GM21825 (cell line): ENCODE results near the gene ROBO2.
"Not testable (repeated sequence)": the region's sequence is repeated elsewhere in the genome, so short reads cannot be mapped to it uniquely, and the experiment has no call there.

Experiments used
- ATAC-seq: cut with Tn5 transposase; IDR thresholded peaks from one replicate; pipeline ENCODE4 v1.9.1; 2021; ENCODE audit warnings: mild to moderate bottlenecking, moderate library complexity; ENCODE audit not compliant: unreplicated experiment

The ROBO2 gene

DNA sequence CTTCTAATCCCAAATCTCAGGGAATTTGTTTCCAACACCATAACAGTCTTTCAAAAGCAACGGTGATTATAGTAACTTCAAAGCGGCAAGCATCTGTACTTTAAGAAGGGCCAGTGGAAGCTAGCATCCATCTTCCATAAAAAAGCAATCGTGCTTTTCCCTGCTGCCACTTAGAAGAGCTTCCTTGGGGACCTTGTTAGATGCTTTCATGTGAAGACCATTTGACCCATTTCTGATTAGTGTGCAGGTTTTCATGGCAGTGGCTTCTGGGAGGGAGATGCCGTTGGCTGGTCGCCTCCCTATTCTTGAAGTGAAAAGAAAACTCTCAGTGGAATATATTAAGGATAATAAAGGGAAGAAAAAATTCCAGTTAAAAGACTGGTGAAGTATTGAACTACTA, 354.1 kb downstream of the ROBO2 start:
- no peak for ATAC-seq

DNA sequence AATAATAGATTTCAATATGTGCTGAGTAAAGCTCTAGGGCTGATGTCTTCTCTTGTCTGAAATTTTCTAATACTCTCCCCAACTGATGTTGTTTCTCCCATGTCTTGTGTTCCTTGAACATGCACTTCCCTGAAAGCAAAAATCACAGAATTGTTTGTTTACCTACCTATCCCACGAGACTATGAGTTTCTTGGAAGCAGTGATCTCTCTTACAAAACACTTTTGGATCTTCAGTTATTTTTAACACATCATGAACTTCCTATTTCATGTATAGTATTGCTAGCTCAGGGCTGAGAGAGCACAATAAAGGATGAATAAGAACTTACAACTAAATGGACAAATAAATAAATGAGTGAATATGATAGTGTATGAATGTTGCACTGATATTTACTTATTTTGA, 365.0 kb downstream of the ROBO2 start:
- no peak for ATAC-seq

DNA sequence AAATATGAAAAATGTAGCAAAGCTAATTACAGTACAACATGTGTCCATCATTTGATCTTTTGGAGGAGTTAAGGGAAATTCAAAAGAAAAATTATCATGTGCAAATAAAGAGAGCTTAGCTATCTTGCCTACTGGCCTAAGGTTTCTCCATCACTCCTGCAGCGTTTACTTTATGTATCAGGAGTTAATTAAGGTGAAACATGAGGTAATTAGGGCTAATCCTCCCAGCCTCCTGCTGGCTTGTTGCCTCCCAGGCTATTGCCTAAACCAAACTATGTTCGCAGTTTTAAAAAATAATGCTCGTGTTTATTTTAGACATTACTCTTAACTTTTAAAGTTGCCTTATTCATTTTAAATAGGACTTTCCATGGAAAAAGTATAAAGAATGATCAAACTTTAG, 367.5 kb downstream of the ROBO2 start:
- no peak for ATAC-seq

DNA sequence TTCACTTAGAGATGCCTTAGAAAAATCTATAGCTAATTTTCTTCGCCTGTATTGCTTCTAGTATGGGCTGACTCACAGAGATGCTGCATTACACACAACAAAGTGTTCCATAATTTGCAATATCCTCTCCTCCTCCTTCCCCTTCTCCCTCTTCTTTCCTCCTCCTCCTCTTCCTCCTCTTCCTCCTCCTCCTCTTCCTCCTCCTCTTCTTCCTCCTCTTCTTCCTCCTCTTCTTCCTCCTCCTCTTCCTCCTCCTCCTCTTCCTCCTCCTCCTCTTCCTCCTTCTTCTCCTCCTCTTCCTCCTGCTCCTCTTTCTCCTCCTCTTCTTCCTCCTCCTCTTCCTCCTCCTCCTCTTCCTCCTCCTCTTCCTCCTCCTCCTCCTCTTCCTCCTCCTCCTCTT, 370.4 kb downstream of the ROBO2 start:
- ATAC-seq, result not testable (repeated sequence)

DNA sequence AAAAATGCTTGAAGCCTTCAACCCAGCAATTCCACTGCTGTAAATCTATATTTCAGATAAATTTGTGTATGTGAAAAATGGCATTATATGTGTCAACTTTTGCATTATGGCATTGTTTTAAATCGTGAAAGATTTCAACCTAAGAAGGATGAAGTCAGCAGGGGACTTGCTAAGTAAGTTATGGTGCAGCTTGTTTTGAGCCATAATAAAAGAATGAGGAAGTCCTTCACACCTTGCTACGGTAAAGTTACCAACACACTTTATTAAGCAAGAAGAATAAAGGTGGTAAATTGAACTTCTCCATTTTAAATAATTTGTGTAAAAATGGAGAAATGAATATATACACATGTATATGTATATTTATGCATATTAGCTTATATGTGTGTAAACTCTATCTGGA, 371.4 kb downstream of the ROBO2 start:
- no peak for ATAC-seq

DNA sequence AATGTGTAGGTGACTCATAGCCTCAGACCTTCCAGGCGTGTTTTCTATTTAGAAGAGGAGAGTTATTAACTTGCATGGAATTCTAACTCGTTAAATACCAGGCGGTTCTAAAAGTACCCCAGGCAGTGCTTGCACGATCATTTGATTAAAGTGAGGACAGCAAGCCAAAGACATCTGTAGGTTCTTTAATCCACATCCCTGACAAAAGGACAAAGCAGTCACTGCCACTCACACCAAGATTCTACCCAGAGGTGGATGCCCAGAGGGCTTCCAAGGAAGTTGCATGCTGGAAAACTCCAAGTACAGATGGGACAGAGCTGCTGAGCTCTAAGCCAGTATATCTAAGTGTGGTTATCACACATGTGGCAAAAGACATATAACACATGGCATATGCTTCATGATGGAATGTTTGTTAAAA, 372.1 kb downstream of the ROBO2 start:
- no peak for ATAC-seq

DNA sequence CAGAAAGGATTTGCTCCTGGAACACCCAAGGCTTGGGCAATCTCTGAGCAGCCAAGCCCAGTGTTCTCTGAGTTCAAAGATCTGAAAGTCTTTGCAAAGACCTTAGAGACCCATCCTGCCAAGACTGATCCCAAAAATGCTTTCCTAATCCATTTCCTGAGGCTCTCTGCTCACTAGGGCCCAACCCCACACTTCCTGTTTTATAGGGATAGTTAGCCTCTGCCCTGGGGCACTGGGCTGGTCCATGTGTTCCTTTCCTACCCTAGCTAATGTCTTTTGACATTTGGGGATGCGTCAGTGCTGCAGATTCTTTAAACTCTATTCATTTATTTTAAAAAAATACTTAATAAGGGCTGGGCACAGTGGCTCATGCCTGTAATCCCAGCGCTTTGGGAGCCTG, 372.7 kb downstream of the ROBO2 start:
- no peak for ATAC-seq

DNA sequence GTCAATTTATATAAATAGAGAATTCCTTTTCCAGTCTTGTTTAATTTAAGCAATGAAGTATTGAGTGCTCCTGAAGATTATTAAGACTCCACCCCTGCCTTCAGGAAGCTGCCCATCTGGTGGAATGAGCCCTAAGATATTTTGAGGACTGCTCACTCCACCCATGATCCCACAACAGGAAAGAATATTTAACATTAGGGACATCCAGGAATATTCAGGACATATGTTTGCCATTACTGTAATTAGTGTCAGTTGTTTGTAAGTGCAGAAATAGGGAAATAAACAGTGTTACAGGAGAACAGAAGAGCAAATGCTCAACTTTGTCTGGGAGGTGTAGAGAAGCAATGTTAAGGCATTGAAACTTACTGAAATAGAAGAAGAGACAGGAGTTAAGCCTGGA, 375.0 kb downstream of the ROBO2 start:
- ATAC-seq, result no peak

DNA sequence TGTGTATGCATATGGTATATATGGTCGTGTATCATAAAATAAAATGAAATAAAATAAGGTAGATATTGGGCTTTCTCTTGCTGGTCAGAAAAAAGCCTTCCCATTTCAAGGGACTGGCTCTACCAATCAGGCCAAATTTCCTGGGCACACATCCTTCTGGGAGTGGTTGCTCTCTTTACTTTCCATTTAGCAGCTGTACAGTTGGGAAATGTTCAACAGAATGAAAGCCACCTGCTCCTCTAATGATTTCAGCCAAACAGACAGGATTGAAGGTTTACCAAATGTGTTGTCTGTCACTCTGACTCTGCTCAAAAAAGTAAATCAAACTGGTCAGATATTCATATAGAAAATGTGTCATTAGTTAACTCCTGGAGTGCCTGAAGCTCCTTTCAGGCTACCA, 380.4 kb downstream of the ROBO2 start:
- ATAC-seq, result no peak

DNA sequence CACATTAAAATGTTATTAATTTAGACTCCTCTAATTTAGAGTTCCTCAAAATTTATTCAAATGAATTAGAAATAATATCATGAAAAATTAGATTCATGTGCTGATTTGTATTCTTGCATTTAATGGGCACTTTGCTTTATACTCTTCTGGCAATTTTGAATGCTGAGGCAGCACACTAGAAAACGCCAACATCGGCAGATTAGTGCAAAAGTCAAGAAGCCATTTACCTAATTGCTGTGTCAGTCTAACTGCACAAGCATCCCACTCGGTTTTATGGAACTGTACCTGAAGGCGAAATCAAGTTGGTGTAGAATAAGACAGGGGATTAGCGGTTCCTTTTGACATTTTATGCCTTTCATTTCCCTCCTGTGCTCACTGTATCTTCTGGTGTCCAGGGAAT, 382.0 kb downstream of the ROBO2 start:
- ATAC-seq, result no peak

DNA sequence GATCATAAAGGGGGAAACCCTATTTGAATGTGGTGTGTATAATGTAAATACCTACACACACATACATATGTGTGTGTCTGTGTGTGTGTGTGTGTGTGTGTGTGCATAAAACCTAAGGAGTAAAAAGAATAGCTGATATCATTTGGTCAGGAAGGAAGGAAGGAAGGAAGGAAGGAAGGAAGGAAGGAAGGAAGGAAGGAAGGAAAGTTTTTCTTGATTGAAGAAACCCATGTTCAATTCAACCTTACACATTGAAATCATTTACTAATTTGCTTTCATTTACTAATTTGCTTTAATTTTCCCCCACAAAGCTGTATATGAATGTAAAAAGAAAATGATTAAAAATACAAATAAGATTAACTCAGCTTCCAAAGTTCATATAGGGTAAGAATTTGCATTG, 386.6 kb downstream of the ROBO2 start:
- ATAC-seq, result no peak

DNA sequence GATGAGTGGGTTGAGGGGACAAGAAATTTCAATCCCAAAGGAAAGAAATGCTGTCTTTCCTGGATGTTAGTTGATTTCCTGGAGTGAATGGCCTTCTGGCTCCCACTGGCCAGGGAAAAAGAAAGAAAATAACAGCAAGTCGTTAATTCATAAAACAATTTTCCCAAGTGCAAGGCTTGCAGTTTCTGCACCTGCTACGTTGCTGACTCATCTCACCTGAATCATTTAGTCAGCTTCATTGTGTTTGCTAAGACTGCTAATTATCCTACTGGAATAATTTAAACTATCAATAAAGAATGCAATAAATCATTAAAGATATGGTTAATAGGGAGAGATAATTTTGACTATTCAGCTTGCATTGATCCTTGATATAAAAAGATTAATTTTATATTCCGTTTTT, 387.6 kb downstream of the ROBO2 start:
- ATAC-seq, result no peak

DNA sequence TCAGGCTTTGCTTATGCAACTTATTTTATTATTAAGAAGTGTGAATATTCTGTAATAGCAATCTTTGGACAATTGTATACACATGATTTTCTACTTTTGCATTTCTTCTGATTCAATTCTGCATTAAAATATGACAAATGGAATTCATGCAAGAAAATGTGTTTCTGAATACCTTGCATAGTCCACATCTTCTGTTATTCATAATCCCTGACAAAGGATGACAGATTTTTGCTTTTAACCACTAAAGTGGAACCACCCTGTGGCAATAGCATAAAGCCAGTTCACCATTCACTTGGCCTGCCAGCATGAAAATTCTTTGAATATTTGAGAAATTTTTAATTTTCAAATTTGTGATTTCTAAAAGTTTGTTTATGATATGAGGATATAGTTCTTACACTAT, 397.0 kb downstream of the ROBO2 start:
- ATAC-seq, result no peak

DNA sequence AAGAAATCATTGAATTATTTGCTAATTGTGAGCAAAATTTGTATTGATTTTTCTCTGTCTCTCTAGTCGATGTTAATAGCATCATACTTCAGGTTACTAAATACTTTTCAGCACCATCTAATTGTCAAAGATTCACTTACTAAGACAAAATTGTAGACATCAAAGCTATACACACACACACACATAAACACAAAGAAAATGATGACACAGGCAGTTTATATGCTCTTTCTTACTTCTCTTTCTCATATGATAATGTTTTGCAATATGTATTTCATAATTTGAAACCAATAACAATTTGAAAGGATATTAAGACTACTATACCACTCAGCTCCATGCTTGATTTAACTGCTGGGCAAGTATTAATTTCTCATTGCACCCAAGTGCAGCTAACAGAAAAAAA, 406.2 kb downstream of the ROBO2 start:
- ATAC-seq, result no peak

DNA sequence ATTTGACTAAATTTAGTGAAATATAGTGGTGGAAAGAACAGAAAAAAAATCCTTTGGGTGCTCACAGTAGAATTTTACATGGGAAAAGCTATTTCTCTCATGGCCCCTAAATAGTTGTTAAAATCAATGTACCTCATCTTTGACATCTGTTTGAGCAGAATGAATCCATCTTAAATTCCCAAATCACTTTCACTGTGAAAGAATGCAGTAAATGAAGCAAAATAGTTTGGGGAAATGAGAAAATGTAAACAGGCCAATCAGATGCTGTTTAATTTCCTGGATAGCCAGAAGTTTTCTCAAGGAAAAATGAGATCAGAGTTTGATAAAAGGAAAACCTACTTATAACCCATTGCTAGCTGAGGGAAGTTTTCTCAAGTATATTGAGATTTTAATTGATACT, 406.9 kb downstream of the ROBO2 start:
- no peak for ATAC-seq

DNA sequence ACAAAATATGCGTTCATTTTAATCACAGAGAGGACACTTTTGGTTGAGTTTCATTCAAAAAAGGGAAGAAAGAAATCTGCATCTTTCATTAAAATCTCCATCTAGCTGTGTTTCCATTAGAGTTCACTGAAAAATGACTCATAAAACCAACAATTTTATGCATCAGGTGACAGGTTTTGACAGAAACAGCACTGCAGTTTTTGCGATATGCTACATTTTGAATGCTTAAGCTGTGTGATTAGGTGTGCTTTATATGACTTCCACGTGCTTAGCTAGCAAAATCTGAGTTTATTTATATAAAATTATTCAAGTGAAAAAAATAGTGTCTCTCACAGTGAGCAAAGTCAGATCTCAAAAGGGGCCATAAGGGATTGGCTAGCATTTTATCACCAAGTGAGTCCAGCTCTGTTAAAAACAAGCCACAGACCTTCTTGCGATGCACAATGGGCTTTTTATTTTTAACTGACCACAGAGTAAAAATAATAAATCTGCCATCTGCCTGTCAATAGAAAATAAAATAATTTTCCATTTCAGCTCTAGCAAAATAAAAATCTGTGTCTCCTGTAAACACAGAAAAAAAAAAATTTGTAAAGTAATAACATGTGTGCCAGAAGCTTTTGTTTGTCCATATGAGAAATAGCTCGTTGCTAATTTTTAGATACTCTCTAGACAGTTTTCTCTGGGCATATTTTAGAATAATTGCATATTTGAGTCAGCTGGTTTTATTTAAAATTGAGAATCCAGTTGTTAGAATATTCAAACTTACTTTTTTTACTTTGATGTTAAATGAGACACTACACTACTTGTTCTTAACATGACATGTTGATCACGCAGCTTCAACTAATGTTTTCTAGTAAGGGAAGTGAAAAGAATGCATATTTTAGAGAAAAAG, 409.8 kb downstream of the ROBO2 start:
- no peak for ATAC-seq

DNA sequence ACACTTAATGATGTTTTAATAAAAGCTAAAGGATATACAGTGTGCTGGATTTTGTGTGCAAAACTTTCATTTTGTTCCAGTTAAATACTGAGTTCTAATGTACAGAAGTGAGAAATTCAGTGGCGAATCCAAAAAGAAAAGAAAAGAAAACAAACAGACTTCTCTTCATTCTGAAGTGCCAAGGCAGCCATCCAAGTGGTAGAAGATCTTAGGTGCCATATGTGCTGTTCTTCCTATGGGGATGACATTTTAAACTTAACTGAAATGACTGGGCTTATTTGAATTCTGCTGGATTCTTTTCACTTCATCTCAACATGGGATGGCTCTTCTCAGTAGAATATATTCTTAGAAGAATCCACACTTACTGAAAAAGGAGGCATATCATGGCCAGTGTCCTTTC, 416.5 kb downstream of the ROBO2 start:
- ATAC-seq, result no peak

DNA sequence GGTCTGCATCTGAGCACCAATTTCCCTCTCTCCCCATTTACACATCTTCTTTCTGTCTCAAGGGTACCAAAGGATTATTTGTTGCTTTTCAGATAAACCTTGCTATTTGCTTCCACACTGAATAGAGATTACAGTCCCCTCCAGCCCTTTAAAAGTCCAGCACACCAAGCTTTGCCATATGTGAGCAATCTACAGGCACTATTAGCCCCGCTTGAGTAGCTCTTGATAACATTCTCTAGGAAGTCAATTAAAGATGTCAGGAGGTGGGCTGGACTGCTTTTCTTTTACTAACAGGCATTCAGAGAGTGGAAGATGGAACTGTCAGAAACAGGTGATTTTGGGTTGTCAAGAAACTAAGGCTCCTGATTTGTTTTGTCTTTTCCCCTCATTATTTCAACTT, 417.0 kb downstream of the ROBO2 start:
- no peak for ATAC-seq

DNA sequence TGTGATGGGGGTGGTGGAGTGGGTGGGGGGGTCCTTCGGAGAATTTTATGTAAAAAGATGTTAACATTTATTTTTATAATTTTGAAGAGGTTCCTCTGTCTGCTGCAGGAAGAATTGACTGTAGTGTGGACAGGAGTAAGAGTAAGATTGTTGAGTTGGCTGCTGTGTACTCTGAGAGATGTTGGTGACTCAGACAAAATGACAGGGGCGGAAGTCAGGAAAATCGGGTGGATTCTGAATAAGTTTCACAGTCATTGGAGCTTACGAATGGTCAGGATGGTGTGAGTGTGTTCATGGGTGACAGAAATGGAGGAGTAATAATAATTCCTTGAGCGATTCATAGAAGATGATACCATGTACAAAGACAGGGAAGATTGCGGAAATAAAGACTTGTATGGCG, 420.0 kb downstream of the ROBO2 start:
- ATAC-seq, result no peak

DNA sequence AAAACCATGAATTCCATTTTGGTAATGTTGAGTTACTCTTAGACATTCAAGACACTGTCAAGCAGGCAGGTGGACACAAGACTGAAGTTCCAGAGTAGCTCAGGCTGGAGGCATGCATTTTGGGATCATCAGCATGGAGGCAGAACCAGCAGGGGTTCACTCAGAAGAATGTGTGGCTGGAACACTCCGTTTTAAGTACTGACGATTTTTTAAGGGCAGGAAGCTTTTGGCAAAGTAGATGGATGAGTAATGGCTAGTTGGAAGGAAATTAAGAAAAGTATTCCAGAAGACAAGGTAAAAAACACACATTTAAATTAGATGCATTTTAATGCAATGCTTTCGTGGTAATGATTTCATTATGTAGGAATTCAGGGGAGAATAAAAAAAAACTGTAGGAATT, 420.4 kb downstream of the ROBO2 start:
- ATAC-seq, result no peak

DNA sequence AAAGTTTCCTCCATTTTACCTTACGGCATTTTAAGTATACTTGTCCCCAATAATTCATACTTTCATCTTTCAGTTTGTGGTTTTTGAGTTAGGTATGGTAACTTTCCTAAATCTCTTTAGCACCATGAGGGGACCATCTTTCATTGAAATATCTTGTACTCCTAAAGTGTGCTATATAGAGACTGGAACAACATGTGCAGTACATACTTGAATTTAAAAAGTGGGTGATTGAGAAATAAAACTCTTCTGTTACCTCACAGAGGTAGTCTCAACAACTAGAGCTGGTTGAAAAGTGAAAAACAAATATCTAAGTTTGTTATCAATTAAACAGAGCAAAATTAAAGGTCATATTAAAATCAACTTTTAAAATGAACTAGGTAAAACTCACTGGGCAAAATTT, 423.1 kb downstream of the ROBO2 start:
- ATAC-seq, result no peak

DNA sequence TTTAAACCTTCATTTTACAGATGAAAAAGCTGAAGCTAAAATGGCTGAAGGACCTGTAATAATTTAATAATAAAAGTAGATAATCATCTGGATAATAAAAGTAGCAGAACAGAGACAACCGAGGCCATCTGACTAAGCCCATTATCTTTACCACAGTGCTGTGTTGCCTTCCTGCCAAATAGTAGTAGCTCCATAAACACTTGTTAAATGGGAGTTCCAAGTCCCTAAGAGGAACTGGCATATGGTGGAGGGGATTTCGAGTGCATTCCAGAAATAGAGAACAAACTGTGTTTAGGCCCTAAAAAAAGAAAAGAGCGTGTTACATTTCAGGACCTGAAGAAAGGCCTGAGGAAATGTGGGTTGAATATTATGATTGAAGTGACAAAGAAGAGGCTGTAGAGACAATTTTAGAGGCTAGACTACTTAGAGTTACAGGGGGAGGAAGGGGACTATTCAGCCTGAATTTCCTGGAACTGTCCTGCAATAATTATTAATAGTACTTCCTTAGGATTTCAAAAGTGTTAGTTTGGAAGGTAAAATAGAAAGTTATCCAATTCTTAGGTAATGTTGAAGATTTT, 424.3 kb downstream of the ROBO2 start:
- no peak for ATAC-seq
